ENCODE results near the gene MIA3. TPM values are rescaled to one million over a fixed set of nuclear protein-coding genes. Genes with fewer than 3 reads are reported as not detected.
"Not testable (repeated sequence)": the region's sequence is repeated elsewhere in the genome, so short reads cannot be mapped to it uniquely, and the experiment has no call there.

Gene MIA3
- total RNA-seq: 60.8 TPM

GRCh38 chr1:222618001-222618879, at the start of gene MIA3:
TSS of gene MIA3 (plus strand) at chr1:222618097. CDS start at chr1:222618111, 14 bp downstream.
- no peaks in the 10 kb centered on the region for H3K9me3 ChIP-seq (ENCODE audit: low read depth, low read length)
- peaks cover 17% of the 10 kb centered on the region for H3K4me1 ChIP-seq (ENCODE audit: insufficient read depth, low read length)
- peaks cover 21% of the 10 kb centered on the region for H3K27me3 ChIP-seq (ENCODE audit: insufficient read depth, low read length)
- peak within 1 kb of the TSS; percentile 68 for H3K4me3 ChIP-seq (ENCODE audit: low read length)

- Histone ChIP-seq H3K27me3 (ENCODE audit: insufficient read depth, low read length) (no peaks in the 10 kb centered on the region), H3K4me1 (ENCODE audit: insufficient read depth, low read length) (no peaks in the 10 kb centered on the region), H3K9me3 (ENCODE audit: low read depth, low read length) (no peaks in the 10 kb centered on the region), H3K4me3 (ENCODE audit: low read length) (no peak overlapping the region)
Observed at GRCh38 chr1:222570837-222571236, 47.1 kb upstream of the MIA3 start.

GRCh38 chr1:222579316-222579715, 38.6 kb upstream of the MIA3 start:
- no peaks in the 10 kb centered on the region for H3K9me3 ChIP-seq (ENCODE audit: low read depth, low read length)
- no peaks in the 10 kb centered on the region for H3K27me3 ChIP-seq (ENCODE audit: insufficient read depth, low read length)
- peaks cover 19% of the 10 kb centered on the region for H3K4me1 ChIP-seq (ENCODE audit: insufficient read depth, low read length)
- no peak overlapping the region for H3K4me3 ChIP-seq (ENCODE audit: low read length)

GRCh38 chr1:222582099-222582774, 35.7 kb upstream of the MIA3 start:
- Histone ChIP-seq H3K4me3 (ENCODE audit: low read length) (no peak overlapping the region), H3K4me1 (ENCODE audit: insufficient read depth, low read length) (peaks cover 19% of the 10 kb centered on the region), H3K27me3 (ENCODE audit: insufficient read depth, low read length) (no peaks in the 10 kb centered on the region), H3K9me3 (ENCODE audit: low read depth, low read length) (no peaks in the 10 kb centered on the region)

GRCh38 chr1:222583079-222583478, 34.8 kb upstream of the MIA3 start:
- Histone ChIP-seq H3K4me1 (ENCODE audit: insufficient read depth, low read length) (peaks cover 22% of the 10 kb centered on the region), H3K27me3 (ENCODE audit: insufficient read depth, low read length) (no peaks in the 10 kb centered on the region), H3K9me3 (ENCODE audit: low read depth, low read length) (no peaks in the 10 kb centered on the region), H3K4me3 (ENCODE audit: low read length) (no peak overlapping the region)

GRCh38 chr1:222586842-222587241, 31.1 kb upstream of the MIA3 start:
- no peak overlapping the region for H3K4me3 ChIP-seq (ENCODE audit: low read length)
- no peaks in the 10 kb centered on the region for H3K9me3 ChIP-seq (ENCODE audit: low read depth, low read length)
- peaks cover 36% of the 10 kb centered on the region for H3K4me1 ChIP-seq (ENCODE audit: insufficient read depth, low read length)
- no peaks in the 10 kb centered on the region for H3K27me3 ChIP-seq (ENCODE audit: insufficient read depth, low read length)

- Histone ChIP-seq H3K4me1 (ENCODE audit: insufficient read depth, low read length) (peaks cover 27% of the 10 kb centered on the region), H3K27me3 (ENCODE audit: insufficient read depth, low read length) (no peaks in the 10 kb centered on the region), H3K9me3 (ENCODE audit: low read depth, low read length) (no peaks in the 10 kb centered on the region), H3K4me3 (ENCODE audit: low read length) (no peak overlapping the region)
Observed at GRCh38 chr1:222588135-222588534, 29.8 kb upstream of the MIA3 start.

GRCh38 chr1:222589462-222590302, 28.2 kb upstream of the MIA3 start, which contains the start of gene TAF1A:
TSS of gene TAF1A (minus strand) at chr1:222589933.
- H3K27me3 ChIP-seq (ENCODE audit: insufficient read depth, low read length): no peaks in the 10 kb centered on the region
- peaks cover 17% of the 10 kb centered on the region for H3K4me1 ChIP-seq (ENCODE audit: insufficient read depth, low read length)
- no peaks in the 10 kb centered on the region for H3K9me3 ChIP-seq (ENCODE audit: low read depth, low read length)
- peak within 1 kb of the TSS; percentile 79 for H3K4me3 ChIP-seq (ENCODE audit: low read length)

- Histone ChIP-seq H3K9me3 (ENCODE audit: low read depth, low read length) (no peaks in the 10 kb centered on the region), H3K4me3 (ENCODE audit: low read length) (no peak overlapping the region), H3K4me1 (ENCODE audit: insufficient read depth, low read length) (peaks cover 17% of the 10 kb centered on the region), H3K27me3 (ENCODE audit: insufficient read depth, low read length) (no peaks in the 10 kb centered on the region)
Observed at GRCh38 chr1:222592171-222592570, 25.7 kb upstream of the MIA3 start.

GRCh38 chr1:222594789-222595188, 23.1 kb upstream of the MIA3 start:
- Histone ChIP-seq H3K9me3 (ENCODE audit: low read depth, low read length) (no peaks in the 10 kb centered on the region), H3K4me3 (ENCODE audit: low read length) (no peak overlapping the region), H3K27me3 (ENCODE audit: insufficient read depth, low read length) (no peaks in the 10 kb centered on the region), H3K4me1 (ENCODE audit: insufficient read depth, low read length) (peaks cover 7% of the 10 kb centered on the region)

GRCh38 chr1:222596696-222597095, 21.2 kb upstream of the MIA3 start:
- Histone ChIP-seq H3K9me3 (ENCODE audit: low read depth, low read length) (no peaks in the 10 kb centered on the region), H3K4me1 (ENCODE audit: insufficient read depth, low read length) (no peaks in the 10 kb centered on the region), H3K27me3 (ENCODE audit: insufficient read depth, low read length) (no peaks in the 10 kb centered on the region), H3K4me3 (ENCODE audit: low read length) (no peak overlapping the region)

GRCh38 chr1:222600281-222600680, 17.6 kb upstream of the MIA3 start:
- H3K4me3 ChIP-seq (ENCODE audit: low read length): no peak overlapping the region
- no peaks in the 10 kb centered on the region for H3K27me3 ChIP-seq (ENCODE audit: insufficient read depth, low read length)
- H3K9me3 ChIP-seq (ENCODE audit: low read depth, low read length): no peaks in the 10 kb centered on the region
- no peaks in the 10 kb centered on the region for H3K4me1 ChIP-seq (ENCODE audit: insufficient read depth, low read length)

GRCh38 chr1:222601257-222601656, 16.6 kb upstream of the MIA3 start:
- Histone ChIP-seq H3K4me3 (ENCODE audit: low read length) (no peak overlapping the region), H3K9me3 (ENCODE audit: low read depth, low read length) (no peaks in the 10 kb centered on the region), H3K4me1 (ENCODE audit: insufficient read depth, low read length) (no peaks in the 10 kb centered on the region), H3K27me3 (ENCODE audit: insufficient read depth, low read length) (no peaks in the 10 kb centered on the region)

- H3K27me3 ChIP-seq (ENCODE audit: insufficient read depth, low read length): peaks cover 6% of the 10 kb centered on the region
- no peaks in the 10 kb centered on the region for H3K9me3 ChIP-seq (ENCODE audit: low read depth, low read length)
- H3K4me1 ChIP-seq (ENCODE audit: insufficient read depth, low read length): no peaks in the 10 kb centered on the region
- H3K4me3 ChIP-seq (ENCODE audit: low read length): no peak overlapping the region
Observed at GRCh38 chr1:222606757-222607156, 11.1 kb upstream of the MIA3 start.

- peaks cover 25% of the 10 kb centered on the region for H3K27me3 ChIP-seq (ENCODE audit: insufficient read depth, low read length)
- not testable (repeated sequence) for H3K4me3 ChIP-seq (ENCODE audit: low read length); H3K4me1 ChIP-seq (ENCODE audit: insufficient read depth, low read length); H3K9me3 ChIP-seq (ENCODE audit: low read depth, low read length)
Observed at GRCh38 chr1:222609111-222609510, 8.8 kb upstream of the MIA3 start.

Measured in mononuclear cell (primary cell).